RWPE2 (cell line): ENCODE data around the gene NAA80.
A peak's percentile ranks its signal among the peaks of the same experiment; 100 is the strongest.

ENCODE experiments used
- ATAC-seq: fragments of 200-7000 bp; cut with Tn5 transposase; 3 replicates; pipeline ENCODE4 v1.9.1; 2021; ENCODE audit warnings: low read depth
- DNase-seq: peaks from one replicate; pipeline ENCODE4 v3.0.0-alpha.2; 2020; ENCODE audit warnings: low spot score
- H3K27ac ChIP-seq: fragments of 450-650 bp; 2 replicates; pipeline ENCODE4 v1.5.1; 2017; ENCODE audit warnings: mild to moderate bottlenecking; ENCODE audit not compliant: poor library complexity, severe bottlenecking
- H3K27me3 ChIP-seq: fragments of 250-450 bp; sonication (Bioruptor Pico); 2 replicates; pipeline ENCODE4 v1.5.1; 2021; ENCODE audit warnings: mild to moderate bottlenecking, moderate library complexity; ENCODE audit not compliant: insufficient read depth, poor library complexity, severe bottlenecking
- H3K36me3 ChIP-seq: fragments of 250-450 bp; sonication (Bioruptor Pico); 2 replicates; pipeline ENCODE4 v1.5.1; 2020; ENCODE audit warnings: low read depth, mild to moderate bottlenecking, moderate library complexity
- H3K4me1 ChIP-seq: fragments of 250-450 bp; sonication (Bioruptor Pico); 2 replicates; pipeline ENCODE4 v1.5.1; 2021; ENCODE audit warnings: mild to moderate bottlenecking, moderate library complexity; ENCODE audit not compliant: insufficient read depth, poor library complexity, severe bottlenecking
- H3K4me3 ChIP-seq: fragments of 250-450 bp; sonication (Bioruptor Pico); 2 replicates; pipeline ENCODE4 v1.5.1; 2021; ENCODE audit warnings: mild to moderate bottlenecking, moderate library complexity; ENCODE audit not compliant: severe bottlenecking
- H3K9me3 ChIP-seq: fragments of 250-450 bp; sonication (Bioruptor Pico); 2 replicates; pipeline ENCODE4 v1.5.1; 2021; ENCODE audit warnings: mild to moderate bottlenecking, moderate library complexity; ENCODE audit not compliant: severe bottlenecking
- TF ChIP-seq, protein P1 (sequence below): fragments of 450-650 bp; IDR thresholded peaks from one replicate; pipeline ENCODE4 v1.5.1; 2017; ENCODE audit warnings: mild to moderate bottlenecking, moderate library complexity; ENCODE audit not compliant: poor library complexity, severe bottlenecking

The NAA80 gene

DNA sequence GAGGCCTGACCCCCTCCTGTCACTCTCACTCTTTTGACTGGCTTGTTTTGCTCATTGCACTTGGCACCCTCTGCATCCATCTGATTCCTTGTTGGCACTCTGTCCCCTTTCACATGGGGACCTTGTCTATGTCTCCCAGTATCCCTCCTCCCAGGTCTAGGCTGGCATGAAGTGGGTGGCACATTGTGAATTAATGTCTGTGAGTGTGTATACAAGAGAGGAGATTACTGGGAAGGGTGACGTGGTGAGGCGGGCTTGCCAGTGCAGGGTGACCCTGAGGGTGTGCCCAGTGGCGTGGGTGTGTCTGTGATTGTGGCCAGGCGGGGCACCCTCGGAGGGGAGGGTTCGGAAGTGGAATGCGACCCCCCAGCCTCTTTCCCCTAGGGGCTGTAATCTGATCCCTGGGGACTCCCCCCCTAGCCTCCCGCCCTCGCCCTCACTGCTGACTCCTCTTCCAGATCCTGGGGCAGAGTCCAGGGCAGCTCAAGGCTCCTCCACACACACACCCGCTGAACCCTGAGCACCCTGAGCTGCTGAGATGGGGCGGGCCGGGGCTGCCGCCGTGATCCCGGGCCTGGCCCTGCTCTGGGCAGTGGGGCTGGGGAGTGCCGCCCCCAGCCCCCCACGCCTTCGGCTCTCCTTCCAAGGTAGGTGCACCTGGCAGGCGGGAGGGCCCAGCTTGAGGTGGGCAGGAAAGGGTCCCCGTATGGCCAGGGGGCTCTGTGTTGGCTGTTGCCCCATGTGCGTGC is 30.3 kb downstream of the NAA80 start, which contains the start of gene SEMA3B:
Gene SEMA3B, plus strand, starts transcription at position 445 of the 749 bp plus-strand sequence. Its CDS starts 94 bp downstream, at position 539.
- peak within 1 kb of the TSS; percentile 93 for H3K27ac ChIP-seq
- H3K36me3 ChIP-seq = peaks cover 21% of the 10 kb centered on the region
- no peaks in the 10 kb centered on the region for H3K9me3 ChIP-seq
- H3K4me1 ChIP-seq = peaks cover 43% of the 10 kb centered on the region
- TF ChIP-seq, protein P1, sequence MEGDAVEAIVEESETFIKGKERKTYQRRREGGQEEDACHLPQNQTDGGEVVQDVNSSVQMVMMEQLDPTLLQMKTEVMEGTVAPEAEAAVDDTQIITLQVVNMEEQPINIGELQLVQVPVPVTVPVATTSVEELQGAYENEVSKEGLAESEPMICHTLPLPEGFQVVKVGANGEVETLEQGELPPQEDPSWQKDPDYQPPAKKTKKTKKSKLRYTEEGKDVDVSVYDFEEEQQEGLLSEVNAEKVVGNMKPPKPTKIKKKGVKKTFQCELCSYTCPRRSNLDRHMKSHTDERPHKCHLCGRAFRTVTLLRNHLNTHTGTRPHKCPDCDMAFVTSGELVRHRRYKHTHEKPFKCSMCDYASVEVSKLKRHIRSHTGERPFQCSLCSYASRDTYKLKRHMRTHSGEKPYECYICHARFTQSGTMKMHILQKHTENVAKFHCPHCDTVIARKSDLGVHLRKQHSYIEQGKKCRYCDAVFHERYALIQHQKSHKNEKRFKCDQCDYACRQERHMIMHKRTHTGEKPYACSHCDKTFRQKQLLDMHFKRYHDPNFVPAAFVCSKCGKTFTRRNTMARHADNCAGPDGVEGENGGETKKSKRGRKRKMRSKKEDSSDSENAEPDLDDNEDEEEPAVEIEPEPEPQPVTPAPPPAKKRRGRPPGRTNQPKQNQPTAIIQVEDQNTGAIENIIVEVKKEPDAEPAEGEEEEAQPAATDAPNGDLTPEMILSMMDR = no peak
- DNase-seq (peak; percentile 92), ATAC-seq (peak; percentile 58)
- peak within 1 kb of the TSS; percentile 45 for H3K4me3 ChIP-seq
- H3K27me3 ChIP-seq = no peaks in the 10 kb centered on the region

DNA sequence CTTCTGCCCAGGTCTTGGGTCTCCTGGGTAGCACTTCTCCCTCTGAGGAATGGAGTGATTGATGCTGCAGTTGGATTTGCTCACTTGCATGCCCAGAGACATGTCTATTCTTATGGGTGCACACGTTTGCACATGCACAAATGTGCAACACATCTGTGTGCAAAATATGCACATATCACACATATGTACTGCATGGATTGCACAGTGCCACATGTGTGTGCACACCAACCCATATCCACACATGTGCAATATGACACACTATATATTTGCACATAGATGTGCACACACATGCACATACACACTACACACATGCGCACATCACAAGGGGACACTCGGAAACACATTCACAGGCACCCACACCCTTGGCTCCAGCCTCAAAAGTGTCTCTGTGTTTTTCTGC is 30.9 kb downstream of the NAA80 start:
- Histone ChIP-seq H3K9me3 (no peaks in the 10 kb centered on the region), H3K4me1 (peaks cover 43% of the 10 kb centered on the region), H3K27ac (peak overlapping the region; percentile 93), H3K36me3 (peaks cover 15% of the 10 kb centered on the region), H3K4me3 (no peak overlapping the region), H3K27me3 (no peaks in the 10 kb centered on the region)
- no peak for ATAC-seq
- TF ChIP-seq, protein P1 = no peak
- no peak for DNase-seq

DNA sequence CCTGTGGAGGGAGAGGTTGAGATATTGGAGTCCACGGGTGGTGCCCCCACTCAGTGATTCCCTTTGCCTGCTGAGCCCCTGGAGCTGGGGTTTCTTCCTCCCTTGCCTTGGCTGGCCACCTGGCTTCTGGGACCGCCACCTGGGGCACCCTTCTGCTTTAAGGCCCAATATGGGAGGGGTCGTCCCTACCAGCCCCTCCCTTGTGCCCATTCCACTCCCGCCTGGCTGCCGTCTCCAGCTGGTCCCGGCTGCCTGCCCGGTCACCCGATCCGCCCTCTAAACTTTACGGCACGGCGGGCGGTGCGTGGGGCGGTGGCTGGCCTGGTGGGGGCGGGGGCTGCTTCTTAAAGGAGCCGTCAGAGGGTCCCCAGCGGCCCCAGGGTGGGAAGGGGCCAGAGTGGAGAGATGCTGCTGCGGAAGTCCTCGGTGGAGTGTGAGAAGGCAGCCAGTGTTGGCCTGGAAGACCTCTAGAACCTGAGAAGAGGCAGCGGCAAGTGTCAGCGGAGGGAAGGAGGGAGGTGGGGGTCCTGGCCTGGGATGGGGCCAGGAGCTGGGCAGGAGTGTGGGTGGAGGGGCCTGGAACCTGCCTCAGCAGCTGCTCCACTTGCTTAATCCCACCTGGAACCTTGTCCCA is 31.8 kb downstream of the NAA80 start:
- Histone ChIP-seq H3K4me1 (peaks cover 43% of the 10 kb centered on the region), H3K36me3 (peaks cover 12% of the 10 kb centered on the region), H3K4me3 (peak overlapping the region; percentile 18), H3K27me3 (no peaks in the 10 kb centered on the region), H3K27ac (peak overlapping the region; percentile 93), H3K9me3 (no peaks in the 10 kb centered on the region)
- ATAC-seq (no peak), DNase-seq (peak; percentile 55)
- TF ChIP-seq, protein P1 = no peak

DNA sequence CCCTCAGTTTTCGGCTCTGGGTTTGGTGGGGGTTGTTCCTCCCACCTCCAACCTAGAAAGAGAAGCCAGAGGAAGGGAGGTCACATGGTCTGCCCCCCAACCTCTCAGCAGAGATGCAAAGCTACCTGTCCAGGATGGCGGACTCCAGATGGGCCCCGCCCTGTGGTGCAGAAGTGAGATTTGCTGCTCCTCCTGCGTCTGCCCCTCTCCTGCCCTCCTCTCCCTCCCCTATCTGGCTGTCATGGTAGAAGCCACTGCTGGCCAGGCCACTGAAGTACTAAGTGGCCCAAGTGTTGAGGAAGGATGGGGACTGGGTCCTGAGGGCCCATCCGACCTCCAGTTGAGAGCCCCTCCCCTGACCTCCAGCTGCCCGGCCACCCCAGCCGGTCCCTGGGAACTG is 32.4 kb downstream of the NAA80 start:
- DNase-seq (peak; percentile 40), ATAC-seq (no peak)
- Histone ChIP-seq H3K4me1 (peaks cover 43% of the 10 kb centered on the region), H3K9me3 (no peaks in the 10 kb centered on the region), H3K4me3 (peak overlapping the region; percentile 18), H3K27ac (peak overlapping the region; percentile 93), H3K27me3 (no peaks in the 10 kb centered on the region), H3K36me3 (peaks cover 10% of the 10 kb centered on the region)
- TF ChIP-seq, protein P1 = no peak

DNA sequence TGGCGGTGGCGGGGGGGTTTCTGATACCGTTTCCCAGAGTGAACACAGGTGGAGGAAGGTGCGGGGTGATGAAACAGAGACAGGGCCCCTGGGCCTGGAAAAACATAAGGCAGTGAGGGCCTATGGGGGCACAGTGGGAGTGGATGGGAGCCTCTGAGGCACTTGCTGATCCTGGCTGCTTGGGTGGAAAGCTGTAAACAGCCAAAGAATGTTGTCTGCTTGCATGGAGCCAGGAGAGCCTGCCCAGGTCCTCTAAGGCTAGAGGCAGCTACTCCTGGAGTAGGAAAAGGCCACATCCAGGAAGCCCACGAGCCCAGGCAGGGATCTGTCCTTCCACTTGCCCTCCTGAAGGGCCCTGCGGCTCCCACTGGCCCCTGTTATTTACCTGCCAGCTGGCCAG is 33.2 kb downstream of the NAA80 start:
- H3K27me3 ChIP-seq = no peaks in the 10 kb centered on the region
- peak overlapping the region; percentile 93 for H3K27ac ChIP-seq
- TF ChIP-seq, protein P1 = no peak
- ATAC-seq (no peak), DNase-seq (no peak)
- no peak overlapping the region for H3K4me3 ChIP-seq
- peaks cover 39% of the 10 kb centered on the region for H3K4me1 ChIP-seq
- peaks cover 3% of the 10 kb centered on the region; the same call in 1 of the 2 replicates for H3K36me3 ChIP-seq
- H3K9me3 ChIP-seq = no peaks in the 10 kb centered on the region
